ENCODE results near the gene DUOXA2.
A peak's percentile ranks its signal among the peaks of the same experiment; 100 is the strongest.

DUOXA2 gene

GRCh38 chr15:45115312-45115820 lies 1.2 kb downstream of the DUOXA2 start:
- TF ChIP-seq CTCF (IDR thresholded peaks at IDR 0.05; ENCODE audit: low read depth, low read length), result no peak
- no peak overlapping the region for H3K4me3 ChIP-seq (replicated peaks in 1 of 2; ENCODE audit: low read depth in 2 of 2, low read length in 2 of 2)
- DNase-seq (ENCODE audit: low read depth in 2 of 2), result no peak

GRCh38 chr15:45116006-45116481 lies 1.9 kb downstream of the DUOXA2 start:
- H3K4me3 ChIP-seq (replicated peaks in 1 of 2; ENCODE audit: low read depth in 2 of 2, low read length in 2 of 2), result no peak overlapping the region
- no peak for DNase-seq (ENCODE audit: low read depth in 2 of 2)
- TF ChIP-seq CTCF (IDR thresholded peaks at IDR 0.05; ENCODE audit: low read depth, low read length), result no peak

- no peak for TF ChIP-seq CTCF (IDR thresholded peaks at IDR 0.05; ENCODE audit: low read depth, low read length)
- no peak for DNase-seq (ENCODE audit: low read depth in 2 of 2)
These were observed 2.6 kb downstream of the DUOXA2 start for GRCh38 chr15:45116482-45117307.

GRCh38 chr15:45117308-45118130 lies 3.4 kb downstream of the DUOXA2 start:
- H3K4me3 ChIP-seq (replicated peaks in 1 of 2; ENCODE audit: low read depth in 2 of 2, low read length in 2 of 2), result no peak overlapping the region
- TF ChIP-seq CTCF (IDR thresholded peaks at IDR 0.05; ENCODE audit: low read depth, low read length), result no peak
- no peak for DNase-seq (ENCODE audit: low read depth in 2 of 2)

More at GRCh38 chr15:45116482-45117307, 2.6 kb downstream of the DUOXA2 start:
- no peak overlapping the region for H3K4me3 ChIP-seq (replicated peaks in 1 of 2; ENCODE audit: low read depth in 2 of 2, low read length in 2 of 2)

GRCh38 chr15:45118131-45118588 lies 4.0 kb downstream of the DUOXA2 start:
- DNase-seq (ENCODE audit: low read depth in 2 of 2), result peak; percentile 91 to 92
- H3K4me3 ChIP-seq (replicated peaks in 1 of 2; ENCODE audit: low read depth in 2 of 2, low read length in 2 of 2), result no peak overlapping the region
- TF ChIP-seq CTCF (IDR thresholded peaks at IDR 0.05; ENCODE audit: low read depth, low read length), result peak; percentile 100

GRCh38 chr15:45118996-45119395 lies 4.9 kb downstream of the DUOXA2 start:
- H3K4me3 ChIP-seq (replicated peaks in 1 of 2; ENCODE audit: low read depth in 2 of 2, low read length in 2 of 2), result no peak overlapping the region
- TF ChIP-seq CTCF (IDR thresholded peaks at IDR 0.05; ENCODE audit: low read depth, low read length), result no peak
- no peak for DNase-seq (ENCODE audit: low read depth in 2 of 2)

All from cardiac fibroblast (primary cell).